Measurements from ENCODE around the gene SULT2A1.
"Not testable (repeated sequence)": the region's sequence is repeated elsewhere in the genome, so short reads cannot be mapped to it uniquely, and the experiment has no call there.

Gene SULT2A1

GRCh38 chr19:47865166-47865565 is 20.9 kb downstream of the SULT2A1 start:
- DNase-seq: no peak
- intact Hi-C loops (cut with DNase I): no loop called here

GRCh38 chr19:47863514-47863936 is 22.6 kb downstream of the SULT2A1 start:
- intact Hi-C loops (cut with DNase I): no loop called here
- peak; percentile 69 to 95 (median 88) for DNase-seq

- intact Hi-C loops (cut with DNase I): no loop called here
- DNase-seq: no peak
Measured at GRCh38 chr19:47861630-47862029, 24.5 kb downstream of the SULT2A1 start.

GRCh38 chr19:47860602-47861297 is 25.4 kb downstream of the SULT2A1 start:
- intact Hi-C loops (cut with DNase I): no loop called here
- no peak for DNase-seq

- DNase-seq; intact Hi-C loops (cut with DNase I): not testable (repeated sequence)
Measured at GRCh38 chr19:47859838-47860237, 26.3 kb downstream of the SULT2A1 start.

GRCh38 chr19:47858646-47859285 is 27.3 kb downstream of the SULT2A1 start, which contains the start of gene TPRX2:
TSS of gene TPRX2 (plus strand) at chr19:47859235. CDS start at chr19:47859247, 12 bp downstream.
- not testable (repeated sequence) for DNase-seq

GRCh38 chr19:47858231-47858630 is 27.9 kb downstream of the SULT2A1 start:
- DNase-seq; intact Hi-C loops (cut with DNase I): not testable (repeated sequence)

More at GRCh38 chr19:47858646-47859285, 27.3 kb downstream of the SULT2A1 start, which contains the start of gene TPRX2:
- intact Hi-C loops (cut with DNase I): not testable (repeated sequence)

- DNase-seq: no peak
- intact Hi-C loops (cut with DNase I): no loop called here
Measured at GRCh38 chr19:47854459-47854858, 31.7 kb downstream of the SULT2A1 start.

GRCh38 chr19:47853003-47853402 is 33.1 kb downstream of the SULT2A1 start:
- DNase-seq: no peak
- intact Hi-C loops (cut with DNase I): no loop called here

- intact Hi-C loops (cut with DNase I): no loop called here
- DNase-seq: peak in 6 of 42 donors; percentile 7 to 49 (median 22)
Measured at GRCh38 chr19:47848823-47849473, 37.2 kb downstream of the SULT2A1 start.

- no peak for DNase-seq
- intact Hi-C loops (cut with DNase I): no loop called here
Measured at GRCh38 chr19:47848425-47848822, 37.7 kb downstream of the SULT2A1 start.

GRCh38 chr19:47842941-47843340 is 43.2 kb downstream of the SULT2A1 start:
- intact Hi-C loops (cut with DNase I): no loop called here
- no peak for DNase-seq

GRCh38 chr19:47839913-47840312 is 46.2 kb downstream of the SULT2A1 start:
- DNase-seq: no peak
- intact Hi-C loops (cut with DNase I): no loop called here

- intact Hi-C loops (cut with DNase I): no loop called here
- no peak for DNase-seq
Measured at GRCh38 chr19:47839411-47839810, 46.7 kb downstream of the SULT2A1 start.

GRCh38 chr19:47836038-47836437 is 50.1 kb downstream of the SULT2A1 start:
- intact Hi-C loops (cut with DNase I): no loop called here
- DNase-seq: no peak

GRCh38 chr19:47832723-47833122 is 53.4 kb downstream of the SULT2A1 start:
- intact Hi-C loops (cut with DNase I): no loop called here
- no peak for DNase-seq

GRCh38 chr19:47826800-47827199 is 59.3 kb downstream of the SULT2A1 start:
- DNase-seq: no peak
- intact Hi-C loops (cut with DNase I): no loop called here

- DNase-seq: no peak
- intact Hi-C loops (cut with DNase I): no loop called here
Measured at GRCh38 chr19:47824396-47824795, 61.7 kb downstream of the SULT2A1 start.

GRCh38 chr19:47821460-47822020 is 64.6 kb downstream of the SULT2A1 start, which contains the start of gene CRX:
TSS of gene CRX (plus strand) at chr19:47821937. CDS start at chr19:47834444, 12,507 bp downstream.
- intact Hi-C loops (cut with DNase I): no loop called here
- no peak for DNase-seq

Data from head of caudate nucleus (tissue), 42 donors.